GM12872 (cell line): ENCODE results near the gene SLC25A28.

ENCODE experiments used
- CTCF ChIP-seq: IDR thresholded peaks from 3 replicates; pipeline ENCODE4 v1.5.1; 2011; ENCODE audit warnings: low read depth, mild to moderate bottlenecking, low read length, moderate library complexity; ENCODE audit not compliant: insufficient read depth

Gene SLC25A28

GRCh38 chr10:99623919-99624318 lies 3.7 kb upstream of the SLC25A28 start:
- TF ChIP-seq CTCF = no peak

GRCh38 chr10:99621454-99622251 lies 1.4 kb upstream of the SLC25A28 start:
- no peak for TF ChIP-seq CTCF

GRCh38 chr10:99620711-99621453 lies 643 bp upstream of the SLC25A28 start:
- TF ChIP-seq CTCF = no peak

GRCh38 chr10:99619090-99619800 lies 994 bp downstream of the SLC25A28 start:
- no peak for TF ChIP-seq CTCF

- TF ChIP-seq CTCF = no peak
These were observed 2.5 kb downstream of the SLC25A28 start for GRCh38 chr10:99617696-99618095.

- no peak for TF ChIP-seq CTCF
These were observed 4.8 kb downstream of the SLC25A28 start for GRCh38 chr10:99615426-99615825.

GRCh38 chr10:99612167-99612831 lies 7.9 kb downstream of the SLC25A28 start:
- peak; percentile 81 for TF ChIP-seq CTCF
